Measurements from ENCODE around the gene IRF9. TPM values are rescaled to one million over a fixed set of nuclear protein-coding genes. Genes with fewer than 3 reads are reported as not detected.

The IRF9 gene
- total RNA-seq, 1 donor from 2014 or later = 66.5 TPM

GRCh38 chr14:24129410-24129998 lies 31.6 kb upstream of the IRF9 start:
- no peak for DNase-seq (ENCODE audit: low read depth)
- no peaks in the 10 kb centered on the region for H3K36me3 ChIP-seq (ENCODE audit: control insufficient read depth, insufficient read depth, low read length)
- no peak overlapping the region for H3K4me3 ChIP-seq (ENCODE audit: low read depth, low read length)
- H3K27me3 ChIP-seq (ENCODE audit: control insufficient read depth, insufficient read depth, low read length) = no peaks in the 10 kb centered on the region
- no peak for TF ChIP-seq CTCF (IDR thresholded peaks at IDR 0.05; ENCODE audit: insufficient read depth, low read length, poor library complexity, severe bottlenecking)

GRCh38 chr14:24130380-24130716 lies 30.7 kb upstream of the IRF9 start, which contains the start of gene FITM1:
FITM1 (plus strand) TSS chr14:24130659; CDS start chr14:24131564, 905 bp downstream.
- no peak for TF ChIP-seq CTCF (IDR thresholded peaks at IDR 0.05; ENCODE audit: insufficient read depth, low read length, poor library complexity, severe bottlenecking)
- Histone ChIP-seq H3K36me3 (ENCODE audit: control insufficient read depth, insufficient read depth, low read length) (no peaks in the 10 kb centered on the region), H3K4me3 (ENCODE audit: low read depth, low read length) (no peak within 1 kb of the TSS), H3K27me3 (ENCODE audit: control insufficient read depth, insufficient read depth, low read length) (no peaks in the 10 kb centered on the region)
- no peak for DNase-seq (ENCODE audit: low read depth)

GRCh38 chr14:24130717-24131548 lies 30.1 kb upstream of the IRF9 start:
- H3K36me3 ChIP-seq (ENCODE audit: control insufficient read depth, insufficient read depth, low read length) = no peaks in the 10 kb centered on the region
- TF ChIP-seq CTCF (IDR thresholded peaks at IDR 0.05; ENCODE audit: insufficient read depth, low read length, poor library complexity, severe bottlenecking) = no peak
- H3K27me3 ChIP-seq (ENCODE audit: control insufficient read depth, insufficient read depth, low read length) = no peaks in the 10 kb centered on the region
- H3K4me3 ChIP-seq (ENCODE audit: low read depth, low read length) = no peak overlapping the region
- DNase-seq (ENCODE audit: low read depth) = no peak

DNA sequence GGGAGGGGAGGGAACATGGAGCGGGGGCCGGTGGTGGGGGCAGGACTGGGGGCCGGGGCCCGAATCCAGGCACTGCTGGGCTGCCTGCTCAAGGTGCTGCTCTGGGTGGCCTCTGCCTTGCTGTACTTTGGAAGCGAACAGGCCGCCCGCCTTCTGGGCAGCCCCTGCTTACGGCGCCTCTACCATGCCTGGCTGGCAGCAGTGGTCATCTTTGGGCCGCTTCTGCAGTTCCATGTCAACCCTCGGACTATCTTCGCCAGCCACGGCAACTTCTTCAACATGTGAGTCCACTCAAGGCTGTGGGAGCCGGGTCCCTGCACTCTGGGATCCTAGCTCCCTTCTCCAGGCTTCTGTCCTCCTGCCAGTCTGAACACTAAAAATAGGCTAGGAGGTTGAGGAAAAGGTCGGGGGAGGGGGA lies 29.5 kb upstream of the IRF9 start:
- DNase-seq (ENCODE audit: low read depth) = no peak
- no peak for TF ChIP-seq CTCF (IDR thresholded peaks at IDR 0.05; ENCODE audit: insufficient read depth, low read length, poor library complexity, severe bottlenecking)
- Histone ChIP-seq H3K4me3 (ENCODE audit: low read depth, low read length) (no peak overlapping the region), H3K36me3 (ENCODE audit: control insufficient read depth, insufficient read depth, low read length) (no peaks in the 10 kb centered on the region), H3K27me3 (ENCODE audit: control insufficient read depth, insufficient read depth, low read length) (no peaks in the 10 kb centered on the region)

GRCh38 chr14:24132061-24132685 lies 28.9 kb upstream of the IRF9 start:
- TF ChIP-seq CTCF (IDR thresholded peaks at IDR 0.05; ENCODE audit: insufficient read depth, low read length, poor library complexity, severe bottlenecking) = no peak
- H3K4me3 ChIP-seq (ENCODE audit: low read depth, low read length) = no peak overlapping the region
- H3K27me3 ChIP-seq (ENCODE audit: control insufficient read depth, insufficient read depth, low read length) = no peaks in the 10 kb centered on the region
- no peaks in the 10 kb centered on the region for H3K36me3 ChIP-seq (ENCODE audit: control insufficient read depth, insufficient read depth, low read length)
- DNase-seq (ENCODE audit: low read depth) = no peak

Data from kidney epithelial cell (primary cell).